B cell (primary cell): Measurements from ENCODE around the gene TWIST2.

ENCODE experiments used
- CTCF ChIP-seq: fragments of 200-600 bp; IDR thresholded peaks from one replicate; pipeline ENCODE4 v1.8.0; 2022; ENCODE audit warnings: antibody characterized with exemption, mild to moderate bottlenecking
- EZH2 ChIP-seq: IDR thresholded peaks from 2 replicates; pipeline ENCODE4 v1.6.1; 2012; ENCODE audit warnings: borderline replicate concordance, low read depth, mild to moderate bottlenecking, moderate library complexity, low read length; ENCODE audit not compliant: insufficient read depth, poor library complexity, severe bottlenecking

GRCh38 chr2:238921681-238922319 lies 73.9 kb downstream of the TWIST2 start:
- TF ChIP-seq CTCF (no peak), EZH2 (no peak)
